Stomach (tissue), 9 donors: ENCODE measurements around the gene LCK. TPM values are rescaled to one million over a fixed set of nuclear protein-coding genes. Genes with fewer than 3 reads are reported as not detected.
A peak's percentile ranks its signal among the peaks of the same experiment; 100 is the strongest.
"Not testable (repeated sequence)": the region's sequence is repeated elsewhere in the genome, so short reads cannot be mapped to it uniquely, and the experiment has no call there.

Experiments
- DNase-seq, 2 donors: peaks; one replicate each; pipeline versions ENCODE4 v3.0.0 to v3.0.0-alpha.2; 2013 to 2019
- H3K27ac ChIP-seq, 5 donors: fragments of 200-600 bp in 4 of 5; sonication (generic) in 4 of 5; one replicate each; pipeline ENCODE4 v1.5.1; 2013 to 2019; ENCODE audit warnings: mild to moderate bottlenecking in 1 of 5, moderate library complexity in 1 of 5
- H3K27me3 ChIP-seq, 3 donors: fragments of 200-600 bp; sonication (generic); one replicate each; pipeline ENCODE4 v1.5.1; 2017 to 2019; ENCODE audit warnings: mixed run types in 1 of 3
- H3K36me3 ChIP-seq, 4 donors: fragments of 200-600 bp; sonication (generic); 1 replicate in 3 of 4; 2 replicates in 1 of 4; pipeline ENCODE4 v1.5.1; 2016 to 2019
- H3K4me1 ChIP-seq, 4 donors: fragments of 200-600 bp; sonication (generic); one replicate each; pipeline ENCODE4 v1.5.1; 2016 to 2019
- H3K4me3 ChIP-seq, 4 donors: fragments of 200-600 bp; sonication (generic) in 3 of 4; one replicate each; pipeline ENCODE4 v1.5.1; 2016 to 2019; ENCODE audit warnings: mild to moderate bottlenecking in 1 of 4
- H3K9me3 ChIP-seq, 4 donors: fragments of 200-600 bp; sonication (generic); one replicate each; pipeline ENCODE4 v1.5.1; 2016 to 2019
- EP300 ChIP-seq: sonication (generic); formaldehyde crosslinking; IDR thresholded peaks from one replicate; pipeline ENCODE4 v1.6.1; 2017; ENCODE audit warnings: antibody characterized with exemption
- POLR2A ChIP-seq, 4 donors: fragments of 450-650 bp; IDR thresholded peaks; one replicate each; pipeline ENCODE4 v1.6.1; 2016; ENCODE audit warnings: antibody characterized with exemption in 4 of 4, control low read depth in 2 of 4, mild to moderate bottlenecking in 1 of 4, moderate library complexity in 1 of 4
- POLR2AphosphoS5 ChIP-seq, 3 donors: sonication (generic); formaldehyde crosslinking; IDR thresholded peaks; one replicate each; pipeline ENCODE4 v1.6.1; 2016; ENCODE audit warnings: antibody characterized with exemption in 3 of 3
- WGBS, 5 donors: extraction: QIAGEN DNeasy Blood & Tissue Kit in 3 of 5; methylation state at CpG; one replicate each; pipeline versions ENCODE4 v1.1.5 to v1.1.7; 2013 to 2018; 5-methylcytosine and 5-hydroxymethylcytosine counted together
- intact Hi-C: fragments of 100-400 bp; cut with DNase I; formaldehyde crosslinking; loops from one replicate; pipeline ENCODE4 v1.15.1; 2023; ENCODE audit warnings: low total_unique reads
- polyA plus RNA-seq, 3 donors: library from polyadenylated mRNA; stranded (reverse); fragments of 200-250 nt; gene quantifications; one replicate each; pipeline ENCODE4 v1.2.3, GENCODE V29; 2013
- total RNA-seq, 5 donors: library from RNA; depleted of rRNA; stranded (reverse); fragments of >200 nt; gene quantifications; one replicate each; pipeline versions ENCODE4 v1.1.0 to v1.2.3, GENCODE V29; 2014 to 2016
- TF ChIP-seq, protein P1 (sequence below), 7 experiments: fragments of 450-650 bp in 4 of 7; fragments of 200-600 bp in 3 of 7; sonication (generic) in 3 of 7; IDR thresholded peaks; one replicate each; pipeline ENCODE4 v1.5.1; 2016 to 2019; ENCODE audit warnings: antibody characterized with exemption in 7 of 7, control low read depth in 2 of 7, mild to moderate bottlenecking in 1 of 7
- donor health status: healthy with polysubstance abuse.
- donor health status: Bipolar disorder and iron deficiency.
- donor health status: healthy.

Gene LCK
- total and polyA plus RNA-seq, 8 donors, result 0.58 to 6.4 (median 2.2) TPM

DNA sequence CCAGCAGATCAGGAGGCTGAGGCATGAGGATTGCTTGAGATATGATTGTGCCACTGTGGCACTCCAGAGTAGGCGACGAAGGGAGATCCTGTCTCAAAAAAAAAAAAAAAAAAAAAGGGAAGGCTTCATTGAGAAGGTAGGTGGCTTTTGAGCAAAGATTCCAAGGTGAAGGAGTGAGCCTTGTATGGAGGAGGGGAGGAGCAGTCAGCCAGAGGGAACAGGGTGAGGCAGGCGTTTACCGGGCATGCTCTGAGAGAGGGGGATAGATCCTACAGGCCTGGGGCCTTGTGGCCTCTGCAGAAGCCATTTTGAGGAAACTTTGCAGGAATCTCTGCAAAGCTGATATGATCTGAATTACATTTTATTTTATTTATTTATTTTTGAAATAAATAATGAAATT is 35.7 kb downstream of the LCK start:
- H3K36me3 ChIP-seq, result no peaks in the 10 kb centered on the region
- peaks cover 10 to 21% (median 15%) of the 10 kb centered on the region in 4 donors for H3K4me1 ChIP-seq
- intact Hi-C loops, result no loop called here
- TF ChIP-seq POLR2A (IDR thresholded peaks at IDR 0.05) (no peak), EP300 (no peak), POLR2AphosphoS5 (IDR thresholded peaks at IDR 0.05) (no peak)
- no peaks in the 10 kb centered on the region for H3K9me3 ChIP-seq
- DNase-seq, result peak in 1 of 2 donors; percentile 65
- H3K27me3 ChIP-seq, result no peaks in the 10 kb centered on the region
- WGBS, 5 donors, result 66 to 82% (median 70%) methylated on average over 4 of the region's 4 CpGs
- H3K27ac ChIP-seq, result no peak overlapping the region
- H3K4me3 ChIP-seq, result no peak overlapping the region

DNA sequence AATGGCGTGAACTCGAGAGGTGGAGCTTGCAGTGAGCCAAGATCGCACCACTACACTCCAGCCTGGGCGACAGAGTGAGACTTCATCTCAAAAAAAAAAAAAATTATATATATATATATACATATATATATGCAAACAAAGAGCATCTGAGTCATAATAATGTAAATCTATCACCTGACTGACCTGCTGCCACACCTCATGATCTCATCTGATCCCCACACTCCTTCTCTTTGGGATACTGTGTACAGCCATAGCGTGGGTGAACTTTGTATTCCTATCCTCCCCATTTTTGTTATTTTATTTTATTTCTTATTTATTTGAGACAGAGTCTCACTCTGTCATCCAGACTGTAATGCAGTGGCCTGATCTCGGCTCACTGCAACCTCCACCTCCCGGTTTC is 38.2 kb downstream of the LCK start:
- no peaks in the 10 kb centered on the region for H3K36me3 ChIP-seq
- peak overlapping the region; percentile 80 to 93 (median 91) for H3K27ac ChIP-seq
- H3K4me1 ChIP-seq, result peaks cover 10 to 40% (median 34%) of the 10 kb centered on the region in 4 donors
- peak in 1 of 2 donors; percentile 78 for DNase-seq
- TF ChIP-seq POLR2A (IDR thresholded peaks at IDR 0.05), result no peak
- TF ChIP-seq, protein P1, sequence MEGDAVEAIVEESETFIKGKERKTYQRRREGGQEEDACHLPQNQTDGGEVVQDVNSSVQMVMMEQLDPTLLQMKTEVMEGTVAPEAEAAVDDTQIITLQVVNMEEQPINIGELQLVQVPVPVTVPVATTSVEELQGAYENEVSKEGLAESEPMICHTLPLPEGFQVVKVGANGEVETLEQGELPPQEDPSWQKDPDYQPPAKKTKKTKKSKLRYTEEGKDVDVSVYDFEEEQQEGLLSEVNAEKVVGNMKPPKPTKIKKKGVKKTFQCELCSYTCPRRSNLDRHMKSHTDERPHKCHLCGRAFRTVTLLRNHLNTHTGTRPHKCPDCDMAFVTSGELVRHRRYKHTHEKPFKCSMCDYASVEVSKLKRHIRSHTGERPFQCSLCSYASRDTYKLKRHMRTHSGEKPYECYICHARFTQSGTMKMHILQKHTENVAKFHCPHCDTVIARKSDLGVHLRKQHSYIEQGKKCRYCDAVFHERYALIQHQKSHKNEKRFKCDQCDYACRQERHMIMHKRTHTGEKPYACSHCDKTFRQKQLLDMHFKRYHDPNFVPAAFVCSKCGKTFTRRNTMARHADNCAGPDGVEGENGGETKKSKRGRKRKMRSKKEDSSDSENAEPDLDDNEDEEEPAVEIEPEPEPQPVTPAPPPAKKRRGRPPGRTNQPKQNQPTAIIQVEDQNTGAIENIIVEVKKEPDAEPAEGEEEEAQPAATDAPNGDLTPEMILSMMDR (IDR thresholded peaks at IDR 0.05), result no peak
- TF ChIP-seq EP300, result no peak
- no peak for TF ChIP-seq POLR2AphosphoS5 (IDR thresholded peaks at IDR 0.05)
- no peak overlapping the region for H3K4me3 ChIP-seq
- H3K27me3 ChIP-seq, result no peaks in the 10 kb centered on the region
- H3K9me3 ChIP-seq, result no peaks in the 10 kb centered on the region
- WGBS, 5 donors, result 79 to 92% (median 87%) methylated on average over 7 of the region's 7 CpGs
- intact Hi-C loops, result no loop called here

DNA sequence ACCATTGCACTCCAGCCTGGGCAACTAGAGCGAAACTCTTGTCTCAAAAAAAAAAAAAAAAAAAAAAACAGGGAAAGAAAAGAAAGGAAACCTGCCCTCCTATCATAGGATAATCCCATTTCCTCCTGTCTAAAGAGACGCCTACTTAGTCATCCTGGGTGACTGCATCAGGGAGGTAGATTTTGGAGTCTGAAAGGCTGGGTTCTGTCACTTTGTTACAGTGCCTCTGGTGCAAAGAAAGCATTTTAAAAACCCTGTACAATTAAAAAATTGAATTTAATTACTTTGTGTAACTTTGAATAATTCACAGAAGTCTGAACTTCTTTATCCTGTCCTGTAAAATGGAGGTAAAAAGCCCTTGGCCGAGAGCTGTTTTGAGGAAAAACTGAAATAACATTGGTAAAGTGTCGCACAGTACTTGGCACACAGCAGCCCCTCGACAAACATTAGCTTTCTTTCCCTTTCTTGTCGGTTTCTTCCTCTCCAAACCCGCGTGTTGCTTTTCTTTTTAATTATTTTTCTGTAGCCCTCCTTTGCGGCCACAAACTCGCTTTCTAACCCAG is 40.2 kb downstream of the LCK start:
- DNase-seq, result peak in 1 of 2 donors; percentile 43
- 29 to 40% (median 36%) methylated on average over 10 of the region's 10 CpGs for WGBS, 5 donors
- no peaks in the 10 kb centered on the region for H3K27me3 ChIP-seq
- peak overlapping the region; percentile 89 to 93 (median 91) for H3K27ac ChIP-seq
- peak overlapping the region; percentile 66 to 87 (median 83) for H3K4me3 ChIP-seq
- intact Hi-C loops, result no loop called here
- H3K9me3 ChIP-seq, result no peaks in the 10 kb centered on the region
- peaks cover 0 to 2% (median 0%) of the 10 kb centered on the region in 4 donors for H3K36me3 ChIP-seq
- peaks cover 10 to 60% (median 42%) of the 10 kb centered on the region in 4 donors for H3K4me1 ChIP-seq
- TF ChIP-seq POLR2A (IDR thresholded peaks at IDR 0.05) (no peak), EP300 (no peak), POLR2AphosphoS5 (IDR thresholded peaks at IDR 0.05) (no peak)
- TF ChIP-seq, protein P1 (IDR thresholded peaks at IDR 0.05), result no peak

DNA sequence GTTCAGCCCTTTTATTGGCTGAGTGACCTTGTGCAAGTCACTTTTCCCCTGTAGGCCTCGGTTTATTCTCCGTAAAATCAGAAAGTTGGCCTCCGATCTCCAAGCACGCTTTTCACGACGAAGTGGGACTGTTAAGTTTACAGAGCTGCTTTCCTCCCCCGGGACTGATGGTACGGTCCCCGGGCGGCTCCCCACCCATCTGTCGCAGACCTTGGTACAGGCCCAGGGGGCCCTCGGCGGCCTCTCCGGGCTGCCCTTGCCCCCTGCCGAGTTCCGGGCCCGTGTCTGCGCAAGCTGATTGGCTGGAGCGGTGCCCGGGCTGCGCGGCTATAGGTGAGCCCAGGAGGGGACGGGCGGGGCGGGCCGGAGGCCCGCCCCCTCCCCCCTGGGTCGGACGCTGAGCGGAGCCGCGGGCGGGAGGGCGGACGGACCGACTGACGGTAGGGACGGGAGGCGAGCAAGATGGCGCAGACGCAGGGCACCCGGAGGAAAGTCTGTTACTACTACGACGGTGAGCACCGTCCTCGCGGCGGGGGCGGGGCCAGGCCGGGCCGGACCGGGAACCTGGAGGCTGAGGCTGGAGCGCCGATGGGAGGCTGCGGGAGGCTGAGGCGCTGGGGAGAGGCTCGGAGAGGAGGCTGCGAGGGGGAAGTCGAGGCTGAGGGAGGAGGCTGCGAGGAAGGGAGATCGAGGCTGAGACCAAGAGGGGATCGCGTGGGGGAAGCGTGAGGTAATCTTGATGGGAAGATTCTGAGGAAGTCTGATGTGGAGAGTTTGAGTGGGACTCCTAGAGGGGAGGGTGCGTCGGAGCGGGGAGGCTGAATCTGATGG is 40.9 kb downstream of the LCK start, which contains the start of gene HDAC1:
Gene HDAC1, plus strand, starts transcription at position 376 of the 831 bp plus-strand sequence. Its CDS starts 87 bp downstream, at position 463.
- WGBS, 5 donors, result 0 to 1% (median 1%) methylated on average over 59 to 67 of the region's 67 CpGs
- peak within 1 kb of the TSS; percentile 66 to 87 (median 83) for H3K4me3 ChIP-seq
- H3K27me3 ChIP-seq, result no peaks in the 10 kb centered on the region
- peak; percentile 98 to 99 for DNase-seq
- peaks cover 0 to 9% (median 0%) of the 10 kb centered on the region in 4 donors for H3K36me3 ChIP-seq
- intact Hi-C loops, result no loop called here
- H3K9me3 ChIP-seq, result no peaks in the 10 kb centered on the region
- TF ChIP-seq, protein P1 (IDR thresholded peaks at IDR 0.05), result no peak
- TF ChIP-seq POLR2AphosphoS5 (IDR thresholded peaks at IDR 0.05) (peak; percentile 22 to 81 (median 80)), EP300 (no peak), POLR2A (IDR thresholded peaks at IDR 0.05) (no peak)
- H3K27ac ChIP-seq, result peak within 1 kb of the TSS; percentile 89 to 93 (median 91)
- peaks cover 10 to 67% (median 46%) of the 10 kb centered on the region in 4 donors for H3K4me1 ChIP-seq

DNA sequence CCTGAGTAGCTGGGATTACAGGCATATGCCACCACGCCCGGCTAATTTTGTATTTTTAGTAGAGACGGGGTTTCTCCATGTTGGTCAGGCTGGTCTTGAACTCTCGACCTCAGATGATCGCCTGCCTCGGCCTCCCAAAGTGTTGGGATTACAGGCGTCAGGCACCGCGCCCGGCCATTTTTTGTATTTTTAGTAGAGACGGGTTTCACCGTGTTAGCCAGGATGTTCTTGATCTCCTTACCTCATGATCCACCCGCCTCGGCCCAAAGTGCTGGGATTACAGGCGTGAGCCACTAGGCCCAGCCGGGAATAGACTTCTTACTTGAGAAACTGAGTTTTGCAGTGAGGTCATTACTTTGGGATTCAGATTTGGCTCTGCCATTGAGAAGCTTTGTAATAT is 47.1 kb downstream of the LCK start:
- H3K27me3 ChIP-seq, intact Hi-C loops, H3K9me3 ChIP-seq, H3K4me3 ChIP-seq, DNase-seq, H3K27ac ChIP-seq: not testable (repeated sequence)
- peaks cover 0 to 54% (median 30%) of the 10 kb centered on the region in 4 donors for H3K4me1 ChIP-seq
- 93 to 98% (median 96%) methylated on average over 16 of the region's 16 CpGs for WGBS, 5 donors
- H3K36me3 ChIP-seq, result peaks cover 8 to 33% (median 18%) of the 10 kb centered on the region in 4 donors
